Adipocyte (in vitro differentiated cells): ENCODE results near the gene MICU2.

ENCODE experiments used
- DNase-seq: peaks from one replicate; pipeline ENCODE4 v3.0.0-alpha.2; 2015; ENCODE audit warnings: low read depth
- H3K27me3 ChIP-seq: replicated peaks from 2 replicates; pipeline ENCODE4 v1.7.0; 2013; ENCODE audit warnings: mild to moderate bottlenecking, low read length, moderate library complexity; ENCODE audit not compliant: control insufficient read depth, insufficient read depth
- H3K36me3 ChIP-seq: 2 replicates; pipeline ENCODE4 v1.7.0; 2013; ENCODE audit warnings: low read length, mild to moderate bottlenecking, moderate library complexity; ENCODE audit not compliant: control insufficient read depth, insufficient read depth, severe bottlenecking
- H3K4me1 ChIP-seq: 2 replicates; pipeline ENCODE4 v1.7.0; 2013; ENCODE audit warnings: mild to moderate bottlenecking, low read length, moderate library complexity; ENCODE audit not compliant: control insufficient read depth, insufficient read depth
- H3K4me3 ChIP-seq: 2 replicates; pipeline ENCODE4 v1.7.0; 2013; ENCODE audit warnings: mild to moderate bottlenecking, low read length, moderate library complexity
- H3K9ac ChIP-seq: 2 replicates; pipeline ENCODE4 v1.7.0; 2013; ENCODE audit warnings: mild to moderate bottlenecking, low read length, moderate library complexity
- H3K9me3 ChIP-seq: 2 replicates; pipeline ENCODE4 v1.7.0; 2013; ENCODE audit warnings: mild to moderate bottlenecking, low read length, moderate library complexity; ENCODE audit not compliant: control insufficient read depth

The MICU2 gene

GRCh38 chr13:21603531-21604448, at the start of gene MICU2:
Gene MICU2, minus strand, starts transcription at chr13:21604170. Its CDS starts 22 bp downstream, at chr13:21604148.
- peaks cover 6% of the 10 kb centered on the region for H3K4me1 ChIP-seq
- no peaks in the 10 kb centered on the region for H3K27me3 ChIP-seq
- no peaks in the 10 kb centered on the region for H3K36me3 ChIP-seq
- DNase-seq = peak; percentile 98
- peak within 1 kb of the TSS; percentile 94 for H3K9ac ChIP-seq
- H3K4me3 ChIP-seq = peak within 1 kb of the TSS; percentile 96
- no peaks in the 10 kb centered on the region for H3K9me3 ChIP-seq

- Histone ChIP-seq H3K4me3 (no peak overlapping the region), H3K9me3 (peaks cover 4% of the 10 kb centered on the region)
Measured at GRCh38 chr13:21641629-21642028, 37.7 kb upstream of the MICU2 start.

GRCh38 chr13:21639561-21639960, 35.6 kb upstream of the MICU2 start:
- Histone ChIP-seq H3K4me1 (peaks cover 3% of the 10 kb centered on the region), H3K27me3 (peaks cover 21% of the 10 kb centered on the region), H3K9ac (no peak overlapping the region), H3K4me3 (no peak overlapping the region), H3K36me3 (no peaks in the 10 kb centered on the region), H3K9me3 (peaks cover 4% of the 10 kb centered on the region)
- no peak for DNase-seq

More at GRCh38 chr13:21641629-21642028, 37.7 kb upstream of the MICU2 start:
- Histone ChIP-seq H3K27me3 (peaks cover 19% of the 10 kb centered on the region), H3K36me3 (no peaks in the 10 kb centered on the region), H3K4me1 (peaks cover 3% of the 10 kb centered on the region), H3K9ac (no peak overlapping the region)
- no peak for DNase-seq

- peaks cover 3% of the 10 kb centered on the region for H3K4me1 ChIP-seq
- H3K36me3 ChIP-seq = no peaks in the 10 kb centered on the region
- no peak overlapping the region for H3K9ac ChIP-seq
- no peaks in the 10 kb centered on the region for H3K9me3 ChIP-seq
- H3K27me3 ChIP-seq = peaks cover 21% of the 10 kb centered on the region
- peak; percentile 62 for DNase-seq
- H3K4me3 ChIP-seq = no peak overlapping the region
Measured at GRCh38 chr13:21638319-21639282, 34.6 kb upstream of the MICU2 start.

- Histone ChIP-seq H3K4me3 (no peak overlapping the region), H3K36me3 (no peaks in the 10 kb centered on the region), H3K4me1 (peaks cover 3% of the 10 kb centered on the region), H3K27me3 (peaks cover 21% of the 10 kb centered on the region), H3K9ac (no peak overlapping the region), H3K9me3 (no peaks in the 10 kb centered on the region)
- DNase-seq = no peak
Measured at GRCh38 chr13:21637296-21637695, 33.3 kb upstream of the MICU2 start.

GRCh38 chr13:21636656-21637055, 32.7 kb upstream of the MICU2 start:
- peaks cover 3% of the 10 kb centered on the region for H3K9me3 ChIP-seq
- H3K9ac ChIP-seq = no peak overlapping the region
- peaks cover 3% of the 10 kb centered on the region for H3K4me1 ChIP-seq
- H3K27me3 ChIP-seq = peaks cover 18% of the 10 kb centered on the region
- DNase-seq = no peak
- H3K36me3 ChIP-seq = no peaks in the 10 kb centered on the region
- H3K4me3 ChIP-seq = no peak overlapping the region

- peaks cover 14% of the 10 kb centered on the region for H3K9me3 ChIP-seq
- H3K4me1 ChIP-seq = no peaks in the 10 kb centered on the region
- no peak overlapping the region for H3K4me3 ChIP-seq
- H3K9ac ChIP-seq = no peak overlapping the region
- no peaks in the 10 kb centered on the region for H3K36me3 ChIP-seq
- no peak for DNase-seq
- peaks cover 6% of the 10 kb centered on the region for H3K27me3 ChIP-seq
Measured at GRCh38 chr13:21632196-21632595, 28.2 kb upstream of the MICU2 start.

- no peaks in the 10 kb centered on the region for H3K36me3 ChIP-seq
Measured at GRCh38 chr13:21625366-21625765, 21.4 kb upstream of the MICU2 start.

GRCh38 chr13:21620861-21621260, 16.9 kb upstream of the MICU2 start:
- no peak overlapping the region for H3K9ac ChIP-seq
- no peak overlapping the region for H3K4me3 ChIP-seq
- peaks cover 6% of the 10 kb centered on the region for H3K27me3 ChIP-seq
- no peaks in the 10 kb centered on the region for H3K36me3 ChIP-seq
- no peaks in the 10 kb centered on the region for H3K9me3 ChIP-seq
- peaks cover 4% of the 10 kb centered on the region for H3K4me1 ChIP-seq
- DNase-seq = no peak

More at GRCh38 chr13:21625366-21625765, 21.4 kb upstream of the MICU2 start:
- no peaks in the 10 kb centered on the region for H3K9me3 ChIP-seq
- H3K9ac ChIP-seq = no peak overlapping the region
- H3K4me1 ChIP-seq = no peaks in the 10 kb centered on the region
- no peak overlapping the region for H3K4me3 ChIP-seq
- peaks cover 6% of the 10 kb centered on the region for H3K27me3 ChIP-seq
- DNase-seq = no peak

GRCh38 chr13:21619633-21620220, 15.8 kb upstream of the MICU2 start:
- no peaks in the 10 kb centered on the region for H3K36me3 ChIP-seq
- H3K4me1 ChIP-seq = peaks cover 4% of the 10 kb centered on the region
- peaks cover 6% of the 10 kb centered on the region for H3K27me3 ChIP-seq
- H3K9ac ChIP-seq = no peak overlapping the region
- peak; percentile 10 for DNase-seq
- H3K4me3 ChIP-seq = no peak overlapping the region
- no peaks in the 10 kb centered on the region for H3K9me3 ChIP-seq
